ENCODE results near the gene RNF141. TPM values are rescaled to one million over a fixed set of nuclear protein-coding genes. Genes with fewer than 3 reads are reported as not detected.

Gene RNF141
- total RNA-seq, 2 donors from 2014 or later, result 20.2 to 23.1 TPM

DNA sequence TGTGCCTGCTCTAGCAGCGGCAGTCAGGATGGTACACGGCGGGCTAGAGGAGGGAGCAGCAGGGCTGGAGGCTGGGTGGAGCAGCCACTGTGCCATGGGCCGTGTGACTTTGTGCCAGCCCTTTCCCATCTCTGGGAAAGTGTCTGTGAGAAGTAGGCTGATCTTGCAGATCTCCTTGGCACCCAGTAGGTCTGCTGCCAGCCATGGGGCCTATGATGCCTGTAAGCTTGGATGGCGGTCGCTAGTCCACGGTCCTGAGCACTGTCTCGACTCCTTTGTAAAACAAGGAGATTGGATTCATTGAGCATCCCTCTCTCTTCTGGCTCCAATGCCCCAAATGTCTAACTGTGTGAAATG is 63.3 kb downstream of the RNF141 start:
- Histone ChIP-seq H3K4me1 (no peaks in the 10 kb centered on the region), H3K36me3 (replicated peaks in 1 of 2; ENCODE audit: insufficient read depth in 1 of 2, low read depth in 2 of 2) (no peaks in the 10 kb centered on the region), H3K4me3 (no peak overlapping the region), H3K27me3 (no peaks in the 10 kb centered on the region), H3K27ac (no peak overlapping the region), H3K9me3 (no peaks in the 10 kb centered on the region)
- no peak for ATAC-seq
- no peak for DNase-seq
- intact Hi-C loops (cut with DNase I), result no loop called here
- TF ChIP-seq, protein P1, sequence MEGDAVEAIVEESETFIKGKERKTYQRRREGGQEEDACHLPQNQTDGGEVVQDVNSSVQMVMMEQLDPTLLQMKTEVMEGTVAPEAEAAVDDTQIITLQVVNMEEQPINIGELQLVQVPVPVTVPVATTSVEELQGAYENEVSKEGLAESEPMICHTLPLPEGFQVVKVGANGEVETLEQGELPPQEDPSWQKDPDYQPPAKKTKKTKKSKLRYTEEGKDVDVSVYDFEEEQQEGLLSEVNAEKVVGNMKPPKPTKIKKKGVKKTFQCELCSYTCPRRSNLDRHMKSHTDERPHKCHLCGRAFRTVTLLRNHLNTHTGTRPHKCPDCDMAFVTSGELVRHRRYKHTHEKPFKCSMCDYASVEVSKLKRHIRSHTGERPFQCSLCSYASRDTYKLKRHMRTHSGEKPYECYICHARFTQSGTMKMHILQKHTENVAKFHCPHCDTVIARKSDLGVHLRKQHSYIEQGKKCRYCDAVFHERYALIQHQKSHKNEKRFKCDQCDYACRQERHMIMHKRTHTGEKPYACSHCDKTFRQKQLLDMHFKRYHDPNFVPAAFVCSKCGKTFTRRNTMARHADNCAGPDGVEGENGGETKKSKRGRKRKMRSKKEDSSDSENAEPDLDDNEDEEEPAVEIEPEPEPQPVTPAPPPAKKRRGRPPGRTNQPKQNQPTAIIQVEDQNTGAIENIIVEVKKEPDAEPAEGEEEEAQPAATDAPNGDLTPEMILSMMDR (IDR thresholded peaks at IDR 0.05), result no peak
- no peak for TF ChIP-seq POLR2A (IDR thresholded peaks at IDR 0.05)
- WGBS, 2 donors, result 95 to 98% methylated on average over 7 to 8 of the region's 8 CpGs

DNA sequence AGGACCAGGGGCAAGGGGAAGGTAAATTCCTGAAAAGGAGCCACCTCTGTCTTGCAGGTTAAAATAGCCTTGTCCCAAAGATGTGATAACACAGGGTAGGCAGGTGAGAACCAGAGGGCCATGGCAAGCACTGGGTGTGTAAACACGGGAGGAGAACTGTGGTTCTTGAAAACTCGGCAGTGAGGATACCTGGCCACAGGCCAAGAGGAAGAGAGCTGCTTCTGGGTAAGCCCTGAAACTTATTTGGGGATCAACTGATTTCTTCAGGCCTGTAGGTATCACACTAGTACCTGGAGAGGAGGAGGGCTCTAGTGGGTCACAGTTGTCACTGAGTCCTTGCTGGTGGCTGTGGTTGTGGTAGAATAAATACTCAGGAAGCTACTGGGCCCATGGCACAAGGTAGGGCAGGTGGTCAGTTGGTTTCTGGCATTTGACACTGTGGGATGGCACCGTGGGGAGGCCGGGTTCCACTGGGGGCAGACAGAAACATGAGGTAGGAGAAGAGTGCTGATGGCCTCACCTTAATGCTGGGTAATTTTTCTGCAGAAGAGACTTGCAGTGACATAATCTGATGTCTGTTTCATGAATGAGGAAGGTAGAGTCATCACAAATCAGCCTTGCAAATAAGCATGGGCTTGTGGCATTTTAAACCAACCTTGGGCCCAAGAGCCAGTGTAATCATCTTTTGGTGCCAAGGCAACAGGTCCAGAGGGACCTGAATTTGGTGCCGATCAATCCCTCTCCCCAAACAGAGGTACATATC is 63.9 kb downstream of the RNF141 start:
- Histone ChIP-seq H3K27me3 (no peaks in the 10 kb centered on the region), H3K36me3 (replicated peaks in 1 of 2; ENCODE audit: insufficient read depth in 1 of 2, low read depth in 2 of 2) (no peaks in the 10 kb centered on the region), H3K4me1 (no peaks in the 10 kb centered on the region), H3K27ac (no peak overlapping the region), H3K9me3 (no peaks in the 10 kb centered on the region), H3K4me3 (no peak overlapping the region)
- intact Hi-C loops (cut with DNase I), result no loop called here
- WGBS, 2 donors, result 69 to 70% methylated on average over 5 of the region's 5 CpGs
- DNase-seq (no peak), ATAC-seq (no peak)
- TF ChIP-seq POLR2A (IDR thresholded peaks at IDR 0.05), result no peak
- TF ChIP-seq, protein P1 (IDR thresholded peaks at IDR 0.05), result no peak

DNA sequence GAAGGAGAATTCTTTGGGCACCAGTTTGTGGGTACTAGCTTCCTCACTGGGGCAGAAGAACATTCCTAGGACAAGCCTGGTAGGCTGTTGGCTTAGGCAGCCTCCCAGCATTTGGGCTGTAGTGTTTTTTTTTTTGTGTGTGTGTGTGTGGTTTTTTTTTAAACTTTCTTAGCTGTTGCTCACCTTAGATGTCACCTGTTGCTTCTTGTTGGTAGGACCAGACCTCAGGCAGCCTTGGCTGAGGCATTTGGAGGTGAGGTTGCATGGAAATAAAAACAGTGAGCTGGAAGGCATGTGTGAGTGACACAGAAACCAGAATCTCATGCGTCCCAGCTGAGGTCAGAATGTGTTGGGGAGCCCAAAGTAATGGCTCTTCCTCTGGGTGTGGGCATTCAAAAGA is 64.6 kb downstream of the RNF141 start:
- TF ChIP-seq, protein P1 (IDR thresholded peaks at IDR 0.05), result no peak
- TF ChIP-seq POLR2A (IDR thresholded peaks at IDR 0.05), result no peak
- no peak for DNase-seq
- Histone ChIP-seq H3K36me3 (replicated peaks in 1 of 2; ENCODE audit: insufficient read depth in 1 of 2, low read depth in 2 of 2) (no peaks in the 10 kb centered on the region), H3K9me3 (no peaks in the 10 kb centered on the region), H3K27ac (no peak overlapping the region), H3K27me3 (no peaks in the 10 kb centered on the region), H3K4me1 (no peaks in the 10 kb centered on the region), H3K4me3 (no peak overlapping the region)
- ATAC-seq, result no peak
- WGBS, 2 donors, result 76 to 92% methylated on average over 1 of the region's 1 CpG
- intact Hi-C loops (cut with DNase I), result no loop called here

DNA sequence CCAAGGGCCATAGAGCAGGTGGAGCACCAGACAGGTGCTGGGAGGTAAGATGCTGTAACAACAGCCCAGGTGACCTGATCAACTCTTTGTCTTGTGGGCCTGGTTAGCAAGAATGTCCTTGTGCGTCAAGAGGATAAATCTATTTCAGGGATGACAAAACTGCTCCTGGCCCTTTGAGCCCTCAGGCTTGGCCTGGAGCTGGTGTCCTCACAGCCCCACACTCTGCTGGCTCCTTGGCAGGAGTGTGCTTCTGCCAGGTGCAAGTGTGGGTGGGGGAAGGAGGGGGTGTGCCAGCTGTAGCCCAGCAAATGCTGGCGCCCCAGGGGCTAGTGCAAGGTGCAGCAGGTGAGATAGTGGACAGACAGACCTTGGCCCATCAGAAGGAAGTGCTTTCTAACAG is 66.4 kb downstream of the RNF141 start:
- TF ChIP-seq POLR2A (IDR thresholded peaks at IDR 0.05), result no peak
- TF ChIP-seq, protein P1 (IDR thresholded peaks at IDR 0.05), result no peak
- H3K27me3 ChIP-seq, result no peaks in the 10 kb centered on the region
- WGBS, 2 donors, result 92 to 96% methylated on average over 2 of the region's 2 CpGs
- DNase-seq, result no peak
- H3K4me3 ChIP-seq, result no peak overlapping the region
- no peaks in the 10 kb centered on the region for H3K4me1 ChIP-seq
- ATAC-seq, result no peak
- no peaks in the 10 kb centered on the region for H3K9me3 ChIP-seq
- intact Hi-C loops (cut with DNase I), result no loop called here
- H3K36me3 ChIP-seq (replicated peaks in 1 of 2; ENCODE audit: insufficient read depth in 1 of 2, low read depth in 2 of 2), result no peaks in the 10 kb centered on the region
- H3K27ac ChIP-seq, result no peak overlapping the region

DNA sequence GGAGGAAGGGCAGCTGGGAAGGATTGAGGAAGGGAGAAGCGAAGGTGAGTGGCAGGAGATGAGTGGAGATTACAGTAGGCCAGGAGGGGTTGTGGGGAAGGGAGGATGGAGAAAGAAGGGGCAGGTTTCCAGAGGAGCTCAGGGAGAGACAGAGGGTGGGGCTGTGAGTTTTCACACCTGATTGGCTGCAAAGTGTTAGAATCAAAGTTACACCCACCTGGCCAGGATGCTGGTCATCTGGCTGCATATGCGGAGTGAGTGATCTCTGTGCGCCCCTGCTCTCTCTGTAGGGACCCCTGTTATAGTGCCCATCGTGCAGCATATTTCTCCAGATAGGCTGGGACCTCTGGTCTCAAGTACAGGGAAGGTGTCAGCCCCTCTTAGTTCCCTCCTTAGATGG is 67.6 kb downstream of the RNF141 start:
- TF ChIP-seq, protein P1 (IDR thresholded peaks at IDR 0.05), result no peak
- no peak for TF ChIP-seq POLR2A (IDR thresholded peaks at IDR 0.05)
- DNase-seq, result no peak
- Histone ChIP-seq H3K27ac (no peak overlapping the region), H3K4me3 (no peak overlapping the region), H3K4me1 (no peaks in the 10 kb centered on the region), H3K27me3 (no peaks in the 10 kb centered on the region), H3K9me3 (no peaks in the 10 kb centered on the region), H3K36me3 (replicated peaks in 1 of 2; ENCODE audit: insufficient read depth in 1 of 2, low read depth in 2 of 2) (no peaks in the 10 kb centered on the region)
- ATAC-seq, result no peak
- intact Hi-C loops (cut with DNase I), result no loop called here
- WGBS, 2 donors, result 79 to 87% methylated on average over 4 of the region's 4 CpGs
